HG02759 (cell line): ENCODE results near the gene HELZ.

Source experiments
- ATAC-seq: cut with Tn5 transposase; IDR thresholded peaks from one replicate; pipeline ENCODE4 v1.9.1; 2021; ENCODE audit warnings: mild to moderate bottlenecking, moderate library complexity; ENCODE audit not compliant: unreplicated experiment

The HELZ gene

GRCh38 chr17:67090341-67090740, 154.7 kb downstream of the HELZ start:
- ATAC-seq, result no peak

GRCh38 chr17:67088639-67089038, 156.4 kb downstream of the HELZ start:
- no peak for ATAC-seq

GRCh38 chr17:67085406-67085805, 159.6 kb downstream of the HELZ start:
- ATAC-seq, result no peak

GRCh38 chr17:67082107-67082506, 162.9 kb downstream of the HELZ start:
- peak; percentile 81 for ATAC-seq

GRCh38 chr17:67080804-67081203, 164.2 kb downstream of the HELZ start:
- ATAC-seq, result no peak

- ATAC-seq, result no peak
Observed at GRCh38 chr17:67079491-67079890, 165.5 kb downstream of the HELZ start.

- no peak for ATAC-seq
Observed at GRCh38 chr17:67078292-67078691, 166.7 kb downstream of the HELZ start.

GRCh38 chr17:67076290-67076689, 168.7 kb downstream of the HELZ start:
- no peak for ATAC-seq

GRCh38 chr17:67074781-67075180, 170.2 kb downstream of the HELZ start:
- ATAC-seq, result no peak

- ATAC-seq, result no peak
Observed at GRCh38 chr17:67072885-67073284, 172.1 kb downstream of the HELZ start.

- no peak for ATAC-seq
Observed at GRCh38 chr17:67071595-67071994, 173.4 kb downstream of the HELZ start.

- no peak for ATAC-seq
Observed at GRCh38 chr17:67069603-67070136, 175.3 kb downstream of the HELZ start.

- no peak for ATAC-seq
Observed at GRCh38 chr17:67068999-67069398, 176.0 kb downstream of the HELZ start.

GRCh38 chr17:67067571-67068482, 177.2 kb downstream of the HELZ start:
- ATAC-seq, result no peak

- ATAC-seq, result no peak
Observed at GRCh38 chr17:67066717-67067116, 178.3 kb downstream of the HELZ start.

GRCh38 chr17:67063141-67063540, 181.9 kb downstream of the HELZ start:
- ATAC-seq, result no peak

- ATAC-seq, result no peak
Observed at GRCh38 chr17:67059372-67059771, 185.6 kb downstream of the HELZ start.

- no peak for ATAC-seq
Observed at GRCh38 chr17:67058036-67058435, 187.0 kb downstream of the HELZ start.

- ATAC-seq, result no peak
Observed at GRCh38 chr17:67056746-67057490, 188.1 kb downstream of the HELZ start.

- no peak for ATAC-seq
Observed at GRCh38 chr17:67055811-67056745, 188.9 kb downstream of the HELZ start.

- ATAC-seq, result no peak
Observed at GRCh38 chr17:67055041-67055443, 190.0 kb downstream of the HELZ start.
